ENCODE measurements around the gene DKC1.
A peak's percentile ranks its signal among the peaks of the same experiment; 100 is the strongest.

Gene DKC1

GRCh38 chrX:154762537-154763296, at the start of gene DKC1:
Gene DKC1, plus strand, starts transcription at chrX:154762864. Its CDS starts 102 bp downstream, at chrX:154762966.
- peak; percentile 90 for DNase-seq (ENCODE audit: low read depth, low spot score)

- DNase-seq (ENCODE audit: low read depth, low spot score), result no peak
Observed at GRCh38 chrX:154714925-154715324, 47.7 kb upstream of the DKC1 start.

GRCh38 chrX:154715825-154716224, 46.8 kb upstream of the DKC1 start:
- no peak for DNase-seq (ENCODE audit: low read depth, low spot score)

GRCh38 chrX:154717824-154718223, 44.8 kb upstream of the DKC1 start:
- DNase-seq (ENCODE audit: low read depth, low spot score), result no peak

- no peak for DNase-seq (ENCODE audit: low read depth, low spot score)
Observed at GRCh38 chrX:154718616-154719015, 44.0 kb upstream of the DKC1 start.

GRCh38 chrX:154719132-154719675, 43.5 kb upstream of the DKC1 start:
- DNase-seq (ENCODE audit: low read depth, low spot score), result no peak

GRCh38 chrX:154720067-154720466, 42.6 kb upstream of the DKC1 start:
- DNase-seq (ENCODE audit: low read depth, low spot score), result no peak

GRCh38 chrX:154721155-154721554, 41.5 kb upstream of the DKC1 start:
- no peak for DNase-seq (ENCODE audit: low read depth, low spot score)

GRCh38 chrX:154724993-154725756, 37.5 kb upstream of the DKC1 start:
- no peak for DNase-seq (ENCODE audit: low read depth, low spot score)

GRCh38 chrX:154727418-154727817, 35.2 kb upstream of the DKC1 start:
- DNase-seq (ENCODE audit: low read depth, low spot score), result no peak

GRCh38 chrX:154727871-154728270, 34.8 kb upstream of the DKC1 start:
- no peak for DNase-seq (ENCODE audit: low read depth, low spot score)

GRCh38 chrX:154728431-154729190, 34.1 kb upstream of the DKC1 start:
- DNase-seq (ENCODE audit: low read depth, low spot score), result no peak

- no peak for DNase-seq (ENCODE audit: low read depth, low spot score)
Observed at GRCh38 chrX:154729439-154729838, 33.2 kb upstream of the DKC1 start.

- no peak for DNase-seq (ENCODE audit: low read depth, low spot score)
Observed at GRCh38 chrX:154730253-154730891, 32.3 kb upstream of the DKC1 start.

GRCh38 chrX:154731184-154731583, 31.5 kb upstream of the DKC1 start:
- no peak for DNase-seq (ENCODE audit: low read depth, low spot score)

- DNase-seq (ENCODE audit: low read depth, low spot score), result no peak
Observed at GRCh38 chrX:154731881-154732280, 30.8 kb upstream of the DKC1 start.

GRCh38 chrX:154732421-154733065, 30.1 kb upstream of the DKC1 start:
- no peak for DNase-seq (ENCODE audit: low read depth, low spot score)

- DNase-seq (ENCODE audit: low read depth, low spot score), result no peak
Observed at GRCh38 chrX:154733066-154733425, 29.6 kb upstream of the DKC1 start.

- no peak for DNase-seq (ENCODE audit: low read depth, low spot score)
Observed at GRCh38 chrX:154734061-154734781, 28.4 kb upstream of the DKC1 start.

- DNase-seq (ENCODE audit: low read depth, low spot score), result no peak
Observed at GRCh38 chrX:154735695-154736393, 26.8 kb upstream of the DKC1 start.
